H1 (cell line): ENCODE results near the gene KTN1. TPM values are rescaled to one million over a fixed set of nuclear protein-coding genes. Genes with fewer than 3 reads are reported as not detected.
A peak's percentile ranks its signal among the peaks of the same experiment; 100 is the strongest.

ENCODE experiments used
- CTCF ChIA-PET: fragments of 300-600 bp; sonication (Branson Sonifier 250); formaldehyde crosslinking; loops from one replicate; lab custom pipeline; 2021; ENCODE audit not compliant: partially characterized antibody; lab: Charles Lee
- POLR2A ChIA-PET: fragments of 300-600 bp; sonication (Branson Sonifier 250); formaldehyde crosslinking; loops from one replicate; lab custom pipeline; 2021; ENCODE audit warnings: inconsistent platforms; ENCODE audit not compliant: partially characterized antibody; lab: Charles Lee
- DNase-seq, 2 experiments: peaks; one replicate each; pipeline versions ENCODE4 v3.0.0 to v3.0.0-alpha.2; 2010 to 2022; ENCODE audit warnings: low spot score in 2 of 2, low read depth in 1 of 2, mixed read lengths in 1 of 2
- FAIRE-seq: peaks from 2 replicates; lab custom pipeline; 2011; peaks lifted over from hg19 to GRCh38; lab: Jason Lieb, UNC
- H2AFZ ChIP-seq: 2 replicates; pipeline ENCODE4 v1.8.1; 2012; ENCODE audit warnings: low read length, inconsistent platforms
- H2AK5ac ChIP-seq: 2 replicates; pipeline ENCODE4 v1.6.1; 2013; ENCODE audit warnings: low read depth, low read length
- H2BK120ac ChIP-seq: replicated peaks from 2 replicates; pipeline ENCODE3; 2013; ENCODE audit warnings: low read depth, low read length, inconsistent platforms
- H2BK12ac ChIP-seq: 2 replicates; pipeline ENCODE4 v1.6.1; 2013; ENCODE audit warnings: low read depth, low read length
- H2BK15ac ChIP-seq: 2 replicates; pipeline ENCODE4 v1.6.1; 2013; ENCODE audit warnings: low read length
- H2BK20ac ChIP-seq: 2 replicates; pipeline ENCODE4 v1.6.1; 2013; ENCODE audit warnings: low read length
- H2BK5ac ChIP-seq: 2 replicates; pipeline ENCODE4 v1.6.1; 2013; ENCODE audit warnings: low read depth, low read length
- H3K14ac ChIP-seq: 2 replicates; pipeline ENCODE4 v1.6.1; 2013; ENCODE audit warnings: inconsistent platforms; ENCODE audit not compliant: insufficient read length
- H3K18ac ChIP-seq: 2 replicates; pipeline ENCODE4 v1.6.1; 2013; ENCODE audit warnings: low read length; ENCODE audit errors: extremely low read depth
- H3K23ac ChIP-seq: 2 replicates; pipeline ENCODE4 v1.6.1; 2013; ENCODE audit warnings: inconsistent platforms; ENCODE audit not compliant: insufficient read length
- H3K23me2 ChIP-seq: 2 replicates; pipeline ENCODE4 v1.6.1; 2013; ENCODE audit warnings: low read depth, low read length
- H3K27ac ChIP-seq: 2 replicates; pipeline ENCODE4 v1.6.1; 2011; ENCODE audit warnings: low read depth, low read length, inconsistent platforms
- H3K27me3 ChIP-seq, 4 experiments: replicated peaks in 1 of 4; 1 replicate in 1 of 4; 2 replicates in 3 of 4; pipeline versions ENCODE4 v1.6.1 to v1.8.1; 2011 to 2013; ENCODE audit warnings: low read length in 3 of 4, mild to moderate bottlenecking in 3 of 4, inconsistent platforms in 2 of 4, mixed read lengths in 2 of 4, moderate library complexity in 1 of 4; ENCODE audit not compliant: control insufficient read depth in 3 of 4, insufficient read depth in 3 of 4; ENCODE audit errors: extremely low read depth in 1 of 4
- H3K36me3 ChIP-seq, 4 experiments: 2 replicates each; pipeline versions ENCODE4 v1.6.1 to v1.8.1; 2011 to 2013; ENCODE audit warnings: mild to moderate bottlenecking in 4 of 4, low read length in 3 of 4, moderate library complexity in 2 of 4, control low read depth in 1 of 4, inconsistent platforms in 1 of 4; ENCODE audit not compliant: insufficient read depth in 4 of 4, control insufficient read depth in 2 of 4
- H3K4ac ChIP-seq: replicated peaks from 2 replicates; pipeline ENCODE3; 2013; ENCODE audit warnings: low read length, low read depth, mixed read lengths, inconsistent platforms; ENCODE audit not compliant: insufficient read length
- H3K4me1 ChIP-seq, 4 experiments: replicated peaks in 1 of 4; 1 replicate in 1 of 4; 2 replicates in 3 of 4; pipeline versions ENCODE4 v1.6.1 to v1.8.1; 2011 to 2013; ENCODE audit warnings: low read length in 3 of 4, inconsistent platforms in 2 of 4, mixed read lengths in 1 of 4; ENCODE audit not compliant: insufficient read depth in 4 of 4, control insufficient read depth in 3 of 4
- H3K4me2 ChIP-seq, 2 experiments: 2 replicates each; pipeline versions ENCODE4 v1.6.1 to v1.8.1; 2011 to 2013; ENCODE audit warnings: low read depth in 2 of 2, low read length in 2 of 2, control low read depth in 1 of 2, inconsistent platforms in 1 of 2, mild to moderate bottlenecking in 1 of 2; ENCODE audit not compliant: insufficient read depth in 1 of 2
- H3K4me3 ChIP-seq, 4 experiments: fragments of 200-600, 300-600 bp in 1 of 4; sonication (generic), shearing (Covaris generic), sonication (Bioruptor Twin) in 1 of 4; 2 replicates each; pipeline versions ENCODE4 v1.5.1 to v1.8.1; 2011 to 2016; ENCODE audit warnings: low read length in 4 of 4, low read depth in 3 of 4, control low read depth in 2 of 4, inconsistent platforms in 2 of 4, mild to moderate bottlenecking in 2 of 4, mixed read lengths in 1 of 4, moderate library complexity in 1 of 4; ENCODE audit not compliant: insufficient read depth in 2 of 4; ENCODE audit errors: extremely low read depth in 1 of 4
- H3K56ac ChIP-seq: replicated peaks from 2 replicates; pipeline ENCODE3; 2013; ENCODE audit warnings: low read depth, mild to moderate bottlenecking, mixed read lengths, low read length, inconsistent platforms; ENCODE audit not compliant: insufficient read length
- H3K79me1 ChIP-seq: 2 replicates; pipeline ENCODE4 v1.6.1; 2013; ENCODE audit warnings: low read depth, low read length, control low read depth
- H3K79me2 ChIP-seq, 2 experiments: 2 replicates each; pipeline versions ENCODE4 v1.6.1 to v1.8.1; 2012 to 2013; ENCODE audit warnings: low read length in 2 of 2, mild to moderate bottlenecking in 2 of 2, inconsistent platforms in 1 of 2; ENCODE audit not compliant: insufficient read depth in 2 of 2, control insufficient read depth in 1 of 2
- H3K9ac ChIP-seq, 4 experiments: replicated peaks in 1 of 4; 1 replicate in 1 of 4; 2 replicates in 3 of 4; pipeline versions ENCODE4 v1.6.1 to v1.8.1; 2011 to 2013; ENCODE audit warnings: low read depth in 3 of 4, low read length in 3 of 4, control low read depth in 2 of 4, mild to moderate bottlenecking in 2 of 4, moderate library complexity in 2 of 4, inconsistent platforms in 1 of 4; ENCODE audit errors: extremely low read depth in 1 of 4
- H3K9me3 ChIP-seq, 2 experiments: 2 replicates each; pipeline versions ENCODE4 v1.6.1 to v1.8.1; 2012 to 2013; ENCODE audit warnings: mild to moderate bottlenecking in 2 of 2, moderate library complexity in 2 of 2, control low read depth in 1 of 2, inconsistent platforms in 1 of 2, low read depth in 1 of 2, low read length in 1 of 2, mixed read lengths in 1 of 2; ENCODE audit not compliant: insufficient read depth in 2 of 2
- H4K20me1 ChIP-seq, 2 experiments: replicated peaks in 1 of 2; 2 replicates each; pipeline versions ENCODE3 to v1.8.1; 2011 to 2013; ENCODE audit warnings: inconsistent platforms in 2 of 2, low read length in 2 of 2, mild to moderate bottlenecking in 1 of 2; ENCODE audit not compliant: insufficient read depth in 2 of 2, control insufficient read depth in 1 of 2
- H4K5ac ChIP-seq: 2 replicates; pipeline ENCODE4 v1.6.1; 2013; ENCODE audit warnings: low read length, low read depth, mixed read lengths, inconsistent platforms; ENCODE audit not compliant: insufficient read length
- H4K8ac ChIP-seq: 2 replicates; pipeline ENCODE4 v1.8.0; 2013; ENCODE audit warnings: mild to moderate bottlenecking, moderate library complexity, low read length, inconsistent platforms; ENCODE audit not compliant: insufficient read depth; ENCODE audit errors: extremely low read depth
- H4K91ac ChIP-seq: replicated peaks from 2 replicates; pipeline ENCODE3; 2013; ENCODE audit warnings: low read length, mixed read lengths, inconsistent platforms; ENCODE audit not compliant: insufficient read length
- ASH2L ChIP-seq: fragments of 200-600, 300-600 bp; sonication (generic); IDR thresholded peaks from one replicate; pipeline ENCODE4 v1.7.1; 2017; ENCODE audit warnings: low read length
- POU5F1 ChIP-seq: IDR thresholded peaks from 2 replicates; pipeline ENCODE4 v1.6.1; 2011; ENCODE audit warnings: low read depth, mild to moderate bottlenecking, low read length, moderate library complexity
- RAD21 ChIP-seq, 2 experiments: IDR thresholded peaks in 1 of 2; conservative IDR thresholded peaks in 1 of 2; 2 replicates each; pipeline ENCODE4 v1.6.1; 2011; ENCODE audit warnings: low read depth in 2 of 2, low read length in 2 of 2, improper control_type of control experiment in 1 of 2, inconsistent platforms in 1 of 2, mild to moderate bottlenecking in 1 of 2, moderate library complexity in 1 of 2
- SRF ChIP-seq: IDR thresholded peaks from 2 replicates; pipeline ENCODE4 v1.6.1; 2011; ENCODE audit warnings: mild to moderate bottlenecking, low read depth, low read length, moderate library complexity
- TEAD4 ChIP-seq: IDR thresholded peaks from 2 replicates; pipeline ENCODE4 v1.6.1; 2012; ENCODE audit warnings: low read depth, low read length, inconsistent platforms, mixed read lengths
- WGBS, 2 experiments: shearing (Covaris generic) in 1 of 2; methylation state at CpG; one replicate each; pipeline versions ENCODE4 v1.1.6 to v1.1.7; 2013 to 2015; ENCODE audit warnings: low lambda C conversion rate in 2 of 2, mixed read lengths in 2 of 2, inconsistent platforms in 1 of 2, low coverage in 1 of 2, missing lambda C conversion rate in 1 of 2; ENCODE audit not compliant: insufficient replicate concordance in 2 of 2, insufficient coverage in 1 of 2, insufficient read length in 1 of 2; ENCODE audit errors: extremely low coverage in 1 of 2, missing lambda C conversion rate in 1 of 2; 5-methylcytosine and 5-hydroxymethylcytosine counted together
- polyA plus RNA-seq, 7 experiments: library from polyadenylated mRNA; depleted of rRNA in 3 of 7; stranded (reverse) in 5 of 7; unstranded in 2 of 7; fragments of >200 nt in 5 of 7; fragments of 200-250 nt in 2 of 7; gene quantifications; 1 replicate in 5 of 7; 2 replicates in 1 of 7; 4 replicates in 1 of 7; pipeline versions ENCODE4 v1.2.1 to v1.2.3, GENCODE V29; 2011 to 2013; ENCODE audit warnings: missing spikeins in 2 of 7, mixed read lengths in 2 of 7
- total RNA-seq: library from RNA; stranded (reverse); fragmentation: NEBNext Ultra II Directional; extraction: Animal tissue kit (Norgen Biotek cat#: 25700); gene quantifications from 2 replicates; pipeline ENCODE4 v1.2.1, GENCODE V29; 2021

Gene KTN1
- total and polyA plus RNA-seq, 2 of the 8 experiments (the other 6 are each of a cell fraction or from before 2014, with no cell fraction given) = 15.4 to 151 TPM

DNA sequence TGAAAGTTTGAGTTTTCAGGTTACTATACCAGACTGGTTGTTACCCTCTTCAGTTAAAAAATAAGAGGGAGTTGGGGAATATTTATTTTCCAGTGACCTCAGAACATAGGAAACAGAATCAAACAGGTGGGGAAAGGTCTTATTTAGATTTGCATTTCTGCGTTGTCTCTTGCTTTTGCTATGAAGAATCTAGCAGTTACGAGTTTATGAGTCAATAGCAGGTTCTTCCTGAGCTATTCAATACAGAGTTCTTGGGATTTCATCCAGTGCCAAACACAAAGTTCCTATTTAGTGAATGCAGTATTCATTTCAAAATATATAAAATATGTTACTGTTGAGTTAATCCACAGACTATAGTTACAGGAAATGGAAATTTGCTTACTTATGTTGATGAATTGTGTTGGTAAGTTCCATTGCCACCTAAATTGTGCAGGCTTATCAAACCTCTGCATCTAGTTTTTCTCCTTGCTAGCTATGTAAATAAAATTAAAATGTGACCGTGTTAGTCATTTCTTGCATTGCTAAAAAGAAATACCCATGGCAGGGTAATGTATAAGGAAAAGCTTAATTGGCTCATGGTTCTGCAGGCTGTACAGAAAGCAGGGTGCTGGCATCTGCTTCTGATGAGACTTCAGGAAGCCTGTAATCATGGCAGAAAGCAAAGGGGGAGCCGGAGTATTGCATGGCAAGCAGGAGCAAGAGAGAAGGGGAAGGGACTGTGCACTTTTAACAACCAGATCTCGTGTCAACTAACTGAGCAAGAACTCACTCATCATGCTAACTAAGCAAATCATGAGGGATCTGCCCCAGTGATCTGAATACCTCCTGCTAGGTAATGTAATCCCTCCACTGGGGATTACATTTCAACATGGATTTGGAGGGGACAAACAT lies 110.2 kb downstream of the KTN1 start:
- Histone ChIP-seq H3K23me2 (no peaks in the 10 kb centered on the region), H2AFZ (no peak overlapping the region), H2BK5ac (no peak overlapping the region), H3K14ac (no peak overlapping the region), H2BK15ac (no peak overlapping the region), H4K5ac (no peak overlapping the region), H3K79me2 (no peaks in the 10 kb centered on the region), H2BK120ac (no peak overlapping the region), H3K18ac (no peak overlapping the region), H3K23ac (no peak overlapping the region), H4K20me1 (no peaks in the 10 kb centered on the region), H3K4me2 (no peak overlapping the region), H3K36me3 (peaks cover 0 to 6% (median under 1%) of the 10 kb centered on the region in 4 experiments; a peak in 3 of 8 replicates), H3K4me3 (no peak overlapping the region), H3K9ac (no peak overlapping the region), H4K91ac (no peak overlapping the region), H3K27ac (no peak overlapping the region), H3K56ac (no peak overlapping the region), H3K27me3 (no peaks in the 10 kb centered on the region), H3K79me1 (no peaks in the 10 kb centered on the region), H3K9me3 (no peaks in the 10 kb centered on the region), H3K4ac (no peak overlapping the region), H3K4me1 (peaks cover 0 to 3% (median 1%) of the 10 kb centered on the region in 4 experiments; a peak in 3 of 7 replicates), H4K8ac (no peak overlapping the region), H2AK5ac (no peak overlapping the region), H2BK12ac (no peak overlapping the region), H2BK20ac (no peak overlapping the region)
- ChIA-PET POLR2A (no interaction called here), CTCF (interaction anchor here (0.7 to 1.2 kb wide), 3 partner anchors 16 to 1553 kb away, joined by 3 to 5 read pairs (median 3); no protein-coding TSS in a partner anchor)
- DNase-seq (no peak), FAIRE-seq (peak; percentile 52)
- WGBS, 2 experiments = 77% methylated on average over 5 of the region's 5 CpGs; no CpG with 5 or more reads in 1 of the 2 experiments
- TF ChIP-seq RAD21 (IDR thresholded peaks at IDR 0.05 in 1 of 2, conservative IDR thresholded peaks at IDR 0.05 in 1 of 2; ENCODE audit: low read depth in 2 of 2, low read length in 2 of 2) = peak; percentile 25 to 36
- no peak for TF ChIP-seq POU5F1
- TF ChIP-seq ASH2L = no peak
- no peak for TF ChIP-seq SRF
- TF ChIP-seq TEAD4 = no peak
